Stimulated activated CD8-positive, alpha-beta memory T cell treated with anti-CD3 and anti-CD28 coated beads, Interleukin-2, amount 100 ng/mL, for 48 hours (primary cell): Measurements from ENCODE around the gene DHH.
A peak's percentile ranks its signal among the peaks of the same experiment; 100 is the strongest.

Experiments
- DNase-seq, 2 donors: peaks; one replicate each; pipeline ENCODE4 v3.0.0-alpha.2; 2020; ENCODE audit warnings: low read depth in 2 of 2

Gene DHH

DNA sequence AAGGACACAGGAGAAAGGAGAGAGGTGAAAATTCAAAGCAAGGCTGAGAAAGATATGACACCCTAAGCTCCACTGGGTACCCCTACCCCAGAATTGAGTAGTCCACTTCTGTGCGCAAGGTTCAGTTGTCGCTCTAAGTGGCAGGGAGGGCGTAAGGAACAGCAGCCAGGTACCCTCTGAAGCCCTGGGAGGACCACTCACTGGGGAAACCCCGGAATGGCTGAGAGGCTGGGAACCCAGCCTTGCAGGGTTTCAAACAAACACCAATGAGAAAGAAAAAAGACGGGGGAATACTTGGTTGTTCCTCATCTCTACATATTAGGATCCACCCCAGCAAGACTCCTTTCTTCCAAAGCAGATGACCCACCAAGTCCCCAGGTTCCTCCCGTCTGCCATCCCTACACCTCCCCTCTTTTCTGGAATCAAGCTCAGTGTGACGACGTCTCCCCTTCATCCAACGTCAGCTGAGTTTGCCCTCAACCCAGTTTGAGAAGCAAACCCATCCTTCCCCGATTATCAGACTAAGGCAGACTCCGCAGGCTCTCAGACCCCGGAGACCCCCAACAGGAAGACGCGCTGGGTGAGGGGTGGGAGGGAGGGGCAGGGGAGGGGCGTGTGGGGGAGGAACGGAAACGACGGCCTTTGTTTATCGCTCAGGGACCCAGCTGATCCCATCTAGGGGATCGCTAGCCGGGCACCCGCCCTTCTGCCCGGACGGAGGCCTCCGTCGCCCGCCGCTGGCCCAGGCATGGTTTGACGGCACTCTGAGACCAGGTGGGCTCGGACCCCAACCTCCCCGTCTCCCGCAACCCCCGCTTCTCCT, 15.3 kb upstream of the DHH start:
- no peak for DNase-seq

DNA sequence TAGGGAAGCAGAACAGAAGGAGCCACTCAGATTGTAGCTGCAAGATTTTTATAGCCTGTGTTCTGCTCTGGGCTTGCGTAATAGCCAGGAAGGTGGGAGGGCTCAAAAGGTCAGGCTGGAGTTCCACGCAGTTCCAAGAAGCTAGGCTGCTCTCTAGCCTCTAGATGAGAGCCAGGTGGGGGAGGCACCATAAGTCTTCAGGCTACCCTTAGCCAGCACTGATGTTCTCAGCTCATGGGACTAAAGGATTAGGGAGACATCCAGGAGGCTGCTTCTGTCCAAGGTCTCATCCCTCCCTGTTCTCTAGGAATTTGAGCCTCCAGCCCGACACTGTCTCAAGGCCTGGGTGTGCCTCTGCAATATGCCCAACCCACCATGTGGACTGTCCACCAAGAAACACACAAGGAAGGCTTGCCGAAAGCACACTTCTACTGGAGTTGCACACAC, 14.4 kb upstream of the DHH start:
- no peak for DNase-seq

GRCh38 chr12:49105504-49106084, 11.0 kb upstream of the DHH start:
- no peak for DNase-seq

DNA sequence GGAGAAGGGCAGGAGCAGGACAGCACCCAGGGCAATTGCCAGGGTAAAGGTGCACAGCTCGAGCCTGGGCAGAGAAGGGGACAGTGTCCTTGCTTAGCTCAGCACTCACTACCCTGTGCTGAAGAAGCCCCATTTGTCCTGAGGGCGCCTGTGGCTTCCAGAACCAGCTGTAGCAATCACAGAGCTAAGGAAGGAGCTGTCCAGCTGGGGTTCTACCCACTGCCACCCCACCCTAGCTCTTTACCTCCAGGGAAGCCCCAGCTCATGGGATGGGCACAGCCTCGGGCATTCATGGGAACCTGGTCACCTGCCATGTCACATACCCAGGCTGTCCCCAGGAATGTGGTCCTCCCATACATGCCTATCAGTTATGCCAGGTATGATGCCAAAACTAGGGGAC, 10.2 kb upstream of the DHH start:
- no peak for DNase-seq

GRCh38 chr12:49100380-49100779, 5.8 kb upstream of the DHH start:
- no peak for DNase-seq

DNA sequence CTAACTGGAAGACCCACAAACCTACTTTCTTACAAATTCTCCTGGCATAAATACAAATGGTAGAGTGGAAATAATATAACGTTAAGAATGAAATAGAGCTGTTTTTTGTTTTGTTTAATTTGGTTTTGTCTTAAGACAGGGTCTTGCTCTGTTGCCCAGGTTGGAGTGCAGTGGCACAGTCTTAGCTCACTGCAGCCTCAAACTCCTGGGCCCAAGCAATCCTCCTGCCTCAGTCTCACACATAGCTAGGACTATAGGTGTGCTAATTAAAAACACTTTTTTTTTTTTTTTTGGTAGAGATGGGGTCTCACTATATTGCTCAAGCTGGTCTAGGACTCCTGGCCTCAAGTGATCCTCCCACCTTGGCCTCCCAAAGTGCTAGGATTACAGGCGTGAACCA, 4.1 kb upstream of the DHH start:
- no peak for DNase-seq

DNA sequence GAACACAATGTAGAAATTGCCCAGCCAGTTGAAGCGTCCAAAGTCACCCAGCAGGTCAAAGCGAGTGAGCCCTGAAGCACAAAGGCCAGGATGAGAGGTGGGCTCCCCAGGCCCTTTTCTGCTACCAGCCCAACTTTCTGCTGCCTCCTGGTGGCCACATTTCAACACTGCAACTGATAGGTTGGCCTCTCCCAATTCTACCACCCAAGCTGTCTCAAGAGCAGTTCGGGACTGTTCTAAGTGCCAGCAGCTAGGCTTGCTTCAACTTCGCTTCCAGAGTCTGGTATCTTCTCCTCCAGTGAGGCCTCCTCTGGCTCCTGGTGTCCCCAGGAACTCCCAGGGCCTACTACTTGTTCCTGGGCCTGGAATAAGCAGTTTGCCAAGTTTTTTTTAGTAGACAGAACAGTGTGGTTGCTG, 3.4 kb upstream of the DHH start:
- peak in 1 of 2 donors; percentile 54 for DNase-seq

DNA sequence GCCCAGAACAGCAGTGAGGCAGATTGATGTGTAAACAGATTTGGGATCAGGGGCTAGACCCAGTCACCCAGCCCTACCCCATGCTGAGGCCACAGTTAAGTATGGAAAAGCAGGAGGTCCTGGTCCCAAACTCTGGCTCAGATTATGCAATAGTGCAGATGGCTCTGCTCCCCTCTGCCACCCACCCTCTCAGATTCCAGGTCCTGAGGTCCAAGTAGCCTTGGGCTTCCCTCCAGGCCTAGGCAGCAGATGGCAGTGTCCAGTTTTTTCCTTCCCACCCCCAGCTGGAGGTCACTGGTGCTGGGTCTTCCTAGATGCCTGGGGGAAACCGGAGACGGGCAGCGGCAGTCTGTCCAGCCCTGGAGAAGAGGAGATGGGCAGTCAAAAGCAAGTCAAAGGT, 2.8 kb upstream of the DHH start:
- no peak for DNase-seq

DNA sequence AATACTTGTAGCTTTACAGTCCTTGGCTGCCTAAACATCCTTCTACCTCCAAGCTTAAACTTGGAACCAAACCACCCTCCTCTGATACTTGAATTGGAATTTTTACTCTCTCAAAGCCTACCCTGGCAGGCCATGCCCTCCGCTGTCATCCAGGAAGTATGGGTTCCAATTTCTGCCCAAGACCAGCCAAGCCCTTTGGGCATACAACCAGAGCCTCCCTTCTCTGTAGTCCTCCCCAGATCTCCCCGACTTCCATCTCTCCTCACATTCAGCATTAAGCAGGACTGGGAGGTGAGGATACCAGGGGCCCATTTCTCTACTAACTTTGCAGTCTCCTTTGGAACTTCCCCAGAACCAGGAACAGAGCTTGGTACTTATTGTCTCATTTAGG, 369 bp upstream of the DHH start:
- DNase-seq = no peak

- no peak for DNase-seq
Measured at GRCh38 chr12:49093792-49094159, 825 bp downstream of the DHH start.

GRCh38 chr12:49092816-49093406, 1.7 kb downstream of the DHH start:
- no peak for DNase-seq

- peak; percentile 48 to 50 for DNase-seq
Measured at GRCh38 chr12:49092086-49092815, 2.4 kb downstream of the DHH start.

DNA sequence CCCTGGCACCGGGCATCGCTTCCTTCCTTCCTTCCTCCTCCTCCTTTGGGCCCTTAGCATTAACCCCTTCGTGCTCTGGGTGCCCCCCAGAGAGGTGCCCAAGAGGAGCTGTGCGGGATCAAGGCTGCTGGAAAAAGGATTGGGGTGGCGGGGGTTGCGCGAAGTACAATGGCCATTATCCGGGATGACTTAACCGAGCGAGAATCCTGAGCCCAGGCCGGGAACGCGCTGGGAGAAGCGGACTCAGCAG, 2.8 kb downstream of the DHH start:
- DNase-seq = no peak

- DNase-seq = no peak
Measured at GRCh38 chr12:49091056-49091835, 3.4 kb downstream of the DHH start.

- no peak for DNase-seq
Measured at GRCh38 chr12:49089821-49090773, 4.5 kb downstream of the DHH start.

DNA sequence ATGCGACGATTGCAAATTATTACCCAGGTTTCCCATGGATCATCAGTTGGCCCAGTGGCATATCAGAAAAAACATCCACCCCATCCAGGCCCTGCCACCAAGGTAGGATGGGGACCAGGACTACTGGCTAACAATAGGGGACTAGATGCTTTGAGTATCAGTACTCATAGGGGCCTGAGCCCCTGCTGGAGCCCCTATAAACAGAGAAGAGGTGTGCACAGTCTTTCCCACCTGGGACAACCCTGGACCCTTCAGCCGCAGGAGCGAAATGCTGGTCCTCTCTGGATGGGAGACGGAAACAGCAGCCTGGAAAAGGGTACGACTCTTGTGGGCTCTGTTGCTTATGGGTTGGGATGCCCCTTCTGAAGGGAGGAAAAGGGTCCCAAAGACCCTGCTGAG, 5.7 kb downstream of the DHH start:
- DNase-seq = no peak

DNA sequence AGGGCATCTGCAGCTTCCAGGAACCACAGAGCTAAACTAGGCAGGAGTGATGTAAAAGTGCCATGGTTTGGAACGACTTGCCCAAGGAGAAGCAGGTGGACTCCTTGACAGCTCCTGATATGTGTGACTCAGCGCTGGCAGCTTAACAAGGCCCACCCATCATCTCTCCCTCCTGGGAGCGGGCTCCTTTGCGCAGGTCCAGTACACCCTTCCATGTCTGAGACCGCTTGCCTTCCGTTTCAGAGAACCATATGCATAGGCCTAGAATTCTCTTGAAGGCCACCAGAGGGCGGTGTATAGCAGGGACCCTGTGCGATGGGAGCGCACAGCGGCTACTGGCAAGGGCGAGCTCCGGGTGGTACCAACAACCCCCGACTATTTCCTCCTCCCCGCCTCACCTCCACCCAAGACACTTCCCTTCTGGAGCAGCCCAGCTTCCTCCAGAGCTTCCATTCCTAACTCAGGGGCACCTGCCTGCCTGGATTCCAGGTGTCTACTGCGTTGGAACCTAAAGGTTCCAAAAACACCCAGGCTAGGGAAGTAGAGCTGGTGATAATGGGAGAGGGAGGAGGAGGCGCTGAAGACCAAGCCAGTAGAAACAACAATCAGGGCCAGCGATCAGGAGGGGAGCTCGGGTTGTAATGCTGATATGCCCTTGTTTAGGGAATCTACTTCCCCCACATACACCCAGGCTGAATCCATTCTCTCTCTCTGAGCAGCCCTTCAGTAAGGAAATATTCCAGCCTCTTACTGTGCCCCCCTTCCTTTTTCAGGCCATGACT, 6.3 kb downstream of the DHH start:
- DNase-seq = peak; percentile 40 to 50

GRCh38 chr12:49086116-49086515, 8.5 kb downstream of the DHH start:
- no peak for DNase-seq

DNA sequence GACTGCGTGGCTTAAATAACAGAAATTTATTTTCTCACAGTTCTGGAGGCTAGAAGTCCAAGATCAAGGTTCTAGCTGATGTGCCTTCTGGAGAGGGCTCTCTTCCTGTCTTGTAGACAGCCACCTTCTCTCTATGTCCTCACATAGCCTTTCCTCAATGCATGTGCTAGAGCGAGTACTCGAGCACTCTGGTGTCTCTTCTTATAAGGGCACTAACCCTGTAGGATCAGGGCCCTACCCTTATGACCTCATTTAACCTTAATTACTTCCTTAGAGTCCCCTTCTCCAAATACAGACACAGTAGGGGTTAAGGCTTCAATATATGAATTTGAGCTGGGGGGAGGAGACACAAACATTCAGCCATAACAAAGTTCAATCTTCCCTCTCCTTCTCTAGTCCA, 10.2 kb downstream of the DHH start:
- no peak for DNase-seq

- no peak for DNase-seq
Measured at GRCh38 chr12:49079793-49080192, 14.8 kb downstream of the DHH start.
